ENCODE measurements around the gene SNX5. TPM values are rescaled to one million over a fixed set of nuclear protein-coding genes. Genes with fewer than 3 reads are reported as not detected.

SNX5 gene
- total and polyA plus RNA-seq, 2 of the 13 experiments (the other 11 are each of a cell fraction or from before 2014, with no cell fraction given), result 664 to 1,040 TPM

GRCh38 chr20:17965042-17965697, 3.4 kb downstream of the SNX5 start (continued):
- TF ChIP-seq HNRNPL (IDR thresholded peaks at IDR 0.05; ENCODE audit: low read depth, low read length), result no peak
- TF ChIP-seq JUND (CRISPR knock-in tag; IDR thresholded peaks at IDR 0.05), result no peak
- no peak for TF ChIP-seq ZNF674 (CRISPR knock-in tag; IDR thresholded peaks at IDR 0.05; ENCODE audit: low read depth)
- TF ChIP-seq PCBP1 (IDR thresholded peaks at IDR 0.05; ENCODE audit: borderline replicate concordance, low read depth, low read length), result no peak
- TF ChIP-seq FOSL2 (CRISPR knock-in tag; IDR thresholded peaks at IDR 0.05), result no peak
- no peak for TF ChIP-seq SOX6 (IDR thresholded peaks at IDR 0.05)
- TF ChIP-seq SOX6 (CRISPR knock-in tag; IDR thresholded peaks at IDR 0.05), result no peak
- TF ChIP-seq SPEN (CRISPR knock-in tag; IDR thresholded peaks at IDR 0.05; ENCODE audit: low read depth), result 0 out of 2 replicates have a peak, but pooled peaks have one; percentile 36
- no peak for TF ChIP-seq ZNF367 (CRISPR knock-in tag; IDR thresholded peaks at IDR 0.05; ENCODE audit: borderline replicate concordance)
- TF ChIP-seq TRIM24 (CRISPR knock-in tag; IDR thresholded peaks at IDR 0.05), result no peak
- TF ChIP-seq ZNF619 (CRISPR knock-in tag; IDR thresholded peaks at IDR 0.05), result 0 out of 2 replicates have a peak, but pooled peaks have one; percentile 34
- peak; percentile 48; the same call in 1 of the 2 replicates for TF ChIP-seq AHR (CRISPR knock-in tag; IDR thresholded peaks at IDR 0.05)
- peak; percentile 31; the same call in 1 of the 2 replicates for TF ChIP-seq POGK (CRISPR knock-in tag; conservative IDR thresholded peaks at IDR 0.05)
- TF ChIP-seq IRX3 (CRISPR knock-in tag; IDR thresholded peaks at IDR 0.05; ENCODE audit: borderline replicate concordance, low read depth), result no peak
- TF ChIP-seq EP300 (IDR thresholded peaks at IDR 0.05; ENCODE audit: low read depth in 2 of 2, low read length in 2 of 2), result no peak; a peak in 1 of 4 replicates
- TF ChIP-seq EP300 (CRISPR knock-in tag; IDR thresholded peaks at IDR 0.05; ENCODE audit: borderline replicate concordance), result no peak
- no peak; the same call in 1 of the 2 replicates for TF ChIP-seq MXD1 (CRISPR knock-in tag; IDR thresholded peaks at IDR 0.05)
- no peak for TF ChIP-seq ZNF230 (CRISPR knock-in tag; IDR thresholded peaks at IDR 0.05)
- peak; percentile 10; the same call in 1 of the 2 replicates for TF ChIP-seq SOX5 (CRISPR knock-in tag; IDR thresholded peaks at IDR 0.05; ENCODE audit: borderline replicate concordance)
- 0 out of 2 replicates have a peak, but pooled peaks have one; percentile 46 for TF ChIP-seq ZNF691 (CRISPR knock-in tag; IDR thresholded peaks at IDR 0.05; ENCODE audit: borderline replicate concordance, low read depth)
- TF ChIP-seq POLR2AphosphoS5 (IDR thresholded peaks at IDR 0.05; ENCODE audit: low read depth, low read length), result peak; percentile 65
- TF ChIP-seq ZNF704 (CRISPR knock-in tag; IDR thresholded peaks at IDR 0.05; ENCODE audit: borderline replicate concordance), result no peak
- TF ChIP-seq HNF1B (CRISPR knock-in tag; IDR thresholded peaks at IDR 0.05), result 0 out of 2 replicates have a peak, but pooled peaks have one; percentile 17
- TF ChIP-seq LCORL (IDR thresholded peaks at IDR 0.05), result no peak
- TF ChIP-seq LCORL (CRISPR knock-in tag; IDR thresholded peaks at IDR 0.05), result 0 out of 2 replicates have a peak, but pooled peaks have one; percentile 43
